H7 (cell line): ENCODE results near the gene DPT. TPM values are rescaled to one million over a fixed set of nuclear protein-coding genes. Genes with fewer than 3 reads are reported as not detected.

Experiments used
- DNase-seq: peaks from one replicate; pipeline ENCODE4 v3.0.0; 2012
- H3K27me3 ChIP-seq: 2 replicates; pipeline ENCODE4 v1.6.0; 2011; ENCODE audit warnings: mild to moderate bottlenecking, low read length; ENCODE audit not compliant: control insufficient read depth, insufficient read depth
- H3K36me3 ChIP-seq: replicated peaks from 2 replicates; pipeline ENCODE4 v1.5.1; 2011; ENCODE audit warnings: low read length; ENCODE audit not compliant: control insufficient read depth, insufficient read depth
- H3K4me3 ChIP-seq: 2 replicates; pipeline ENCODE4 v1.5.1; 2011; ENCODE audit warnings: low read depth, mild to moderate bottlenecking, control low read depth, low read length, moderate library complexity; ENCODE audit not compliant: insufficient read depth
- total RNA-seq: library from RNA; depleted of rRNA; stranded (reverse); fragments of >200 nt; shearing (Covaris generic); gene quantifications from 2 replicates; pipeline ENCODE4 v1.2.3, GENCODE V29; 2014

DPT gene
- total RNA-seq, 1 experiment from 2014 or later, result not detected

DNA sequence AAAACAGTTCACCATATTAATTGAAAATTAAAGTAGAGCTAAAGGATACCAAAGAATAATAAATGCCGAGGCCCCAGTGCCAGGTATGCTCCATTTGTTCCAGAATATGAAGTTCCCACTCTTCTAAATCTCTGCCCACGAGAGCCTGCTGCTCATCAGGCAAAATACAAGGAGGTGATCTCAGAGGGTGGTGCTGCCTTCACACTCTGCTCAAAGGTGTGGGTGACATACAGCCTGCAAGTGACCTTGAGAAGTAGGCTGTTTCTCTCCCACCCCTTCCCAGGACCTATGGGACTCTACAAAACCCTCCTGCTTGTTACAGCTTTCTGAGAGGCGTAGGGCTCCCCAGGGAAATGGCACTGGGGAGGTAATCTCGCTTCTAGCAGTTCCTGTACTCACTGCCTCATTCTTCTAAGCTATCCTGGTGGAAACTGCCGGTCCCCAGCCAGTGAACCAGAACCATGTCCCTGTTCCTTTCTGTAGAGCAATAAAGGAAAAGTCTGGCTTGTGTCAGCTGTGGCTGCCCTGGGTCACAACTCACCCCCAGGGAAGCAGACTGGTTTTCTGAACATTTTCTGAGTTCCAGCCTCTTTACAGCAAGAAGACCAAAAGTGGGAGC, 26.9 kb upstream of the DPT start:
- Histone ChIP-seq H3K36me3 (no peaks in the 10 kb centered on the region), H3K27me3 (no peaks in the 10 kb centered on the region), H3K4me3 (no peak overlapping the region)
- DNase-seq, result no peak

DNA sequence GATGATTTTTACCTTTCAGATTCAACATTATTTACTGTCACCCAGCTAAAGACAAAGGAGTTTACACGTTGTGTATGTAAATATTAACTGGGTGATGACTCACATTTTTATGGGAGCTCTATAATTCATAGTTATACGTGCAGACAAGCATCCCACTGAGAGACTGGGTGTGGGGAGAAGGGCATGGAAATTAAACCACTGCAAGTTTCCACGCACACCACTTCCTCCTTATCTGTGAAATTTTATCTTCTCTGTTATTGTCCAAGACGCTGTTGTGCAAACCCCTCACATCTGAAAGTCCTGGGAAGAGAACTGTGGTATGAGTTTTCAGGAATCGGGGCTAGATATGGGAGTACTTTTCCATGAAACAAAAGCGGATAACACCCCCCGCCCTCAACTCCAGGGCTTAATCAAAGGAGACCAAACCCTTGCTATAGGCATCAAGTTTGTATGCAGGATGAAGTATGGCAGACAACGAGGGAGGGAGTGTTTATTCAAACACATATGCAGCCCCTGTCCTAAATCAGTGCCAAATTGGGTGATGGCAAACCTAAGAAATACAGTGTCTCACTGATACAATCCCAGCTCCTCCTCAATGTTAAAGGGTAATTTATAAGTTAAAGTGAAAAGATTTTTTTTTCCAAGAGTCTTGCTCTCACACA, 23.3 kb upstream of the DPT start:
- no peaks in the 10 kb centered on the region for H3K27me3 ChIP-seq
- no peak overlapping the region for H3K4me3 ChIP-seq
- no peaks in the 10 kb centered on the region for H3K36me3 ChIP-seq
- DNase-seq, result no peak

DNA sequence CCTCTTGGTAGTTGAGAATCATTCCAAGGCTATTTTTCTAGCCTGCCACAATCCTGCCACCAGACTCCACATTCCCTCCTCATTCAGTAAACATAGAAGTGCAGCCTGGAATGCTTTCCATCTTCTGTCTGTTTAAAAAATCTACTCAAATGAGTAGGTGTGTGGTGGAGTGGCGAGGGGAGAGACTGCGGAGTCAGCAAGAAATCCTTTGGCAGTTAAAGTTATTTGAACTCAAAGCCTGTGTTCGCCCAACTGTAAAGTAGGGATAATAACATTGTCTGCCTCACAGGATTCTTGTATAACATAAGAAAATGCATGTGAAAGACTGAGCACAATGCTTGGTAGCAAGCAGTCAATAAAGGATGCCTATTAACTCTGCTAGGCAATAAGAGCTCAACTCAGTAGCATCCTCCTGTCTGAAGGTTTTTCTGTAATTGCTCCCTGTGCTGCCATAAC, 22.2 kb upstream of the DPT start:
- Histone ChIP-seq H3K4me3 (no peak overlapping the region), H3K27me3 (no peaks in the 10 kb centered on the region), H3K36me3 (no peaks in the 10 kb centered on the region)
- no peak for DNase-seq

DNA sequence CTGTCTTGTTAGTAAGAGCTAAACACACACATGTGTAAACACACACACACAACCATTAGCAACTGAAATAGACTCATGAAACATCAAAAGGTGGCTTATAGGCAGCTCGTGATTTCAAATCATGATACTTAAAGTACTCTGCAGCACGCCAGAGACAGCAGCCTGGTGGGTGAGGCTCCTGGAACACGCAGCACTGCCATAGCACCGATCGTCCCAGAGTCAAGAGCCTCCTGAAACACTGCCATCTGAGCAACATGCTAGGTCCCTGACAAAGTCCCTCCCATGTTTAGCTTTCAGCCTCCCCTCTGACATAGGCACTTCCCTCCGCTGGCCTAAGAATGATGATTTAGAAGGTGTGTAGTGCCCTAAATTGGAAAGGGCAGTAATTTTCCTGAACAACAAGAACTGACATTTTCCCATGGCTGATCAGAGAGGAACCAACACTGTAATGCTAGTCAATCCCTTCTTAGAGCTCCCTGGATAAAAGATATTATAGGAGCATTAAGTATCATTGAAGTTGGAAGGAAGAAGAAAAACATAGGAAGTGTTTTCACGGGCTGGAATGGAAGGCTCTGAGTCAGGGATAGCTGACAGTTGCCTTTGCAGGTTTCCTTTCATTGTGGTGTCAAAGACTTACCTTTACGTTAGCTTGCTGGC, 14.1 kb upstream of the DPT start:
- no peaks in the 10 kb centered on the region for H3K36me3 ChIP-seq
- no peaks in the 10 kb centered on the region for H3K27me3 ChIP-seq
- H3K4me3 ChIP-seq, result no peak overlapping the region
- DNase-seq, result no peak

- Histone ChIP-seq H3K27me3 (no peaks in the 10 kb centered on the region), H3K36me3 (no peaks in the 10 kb centered on the region), H3K4me3 (no peak overlapping the region)
- DNase-seq, result no peak
Measured at GRCh38 chr1:168742386-168742785, 13.4 kb upstream of the DPT start.

DNA sequence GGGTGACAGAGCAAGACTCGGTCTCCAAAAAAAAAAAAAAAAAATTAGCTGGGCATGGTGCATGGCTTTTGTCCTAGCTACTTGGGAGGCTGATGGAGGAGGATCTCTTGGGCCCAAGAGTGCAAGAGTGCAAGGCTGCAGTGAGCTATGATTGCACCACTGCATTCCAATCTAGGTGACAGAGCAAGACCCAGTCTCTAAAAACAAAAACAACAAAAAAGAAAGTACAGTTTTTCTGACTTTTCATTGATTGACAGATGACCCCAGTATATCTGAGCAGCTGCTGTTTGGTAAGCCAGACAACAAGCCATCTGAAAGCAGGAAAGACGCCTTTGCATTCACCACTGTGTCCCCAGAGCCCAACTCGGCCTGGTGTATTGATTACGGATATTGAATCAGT, 10.9 kb upstream of the DPT start:
- H3K27me3 ChIP-seq, result no peaks in the 10 kb centered on the region
- H3K36me3 ChIP-seq, result no peaks in the 10 kb centered on the region
- DNase-seq, result no peak
- no peak overlapping the region for H3K4me3 ChIP-seq

- Histone ChIP-seq H3K27me3 (no peaks in the 10 kb centered on the region), H3K36me3 (no peaks in the 10 kb centered on the region), H3K4me3 (no peak overlapping the region)
- DNase-seq, result no peak
Measured at GRCh38 chr1:168736520-168736919, 7.5 kb upstream of the DPT start.

DNA sequence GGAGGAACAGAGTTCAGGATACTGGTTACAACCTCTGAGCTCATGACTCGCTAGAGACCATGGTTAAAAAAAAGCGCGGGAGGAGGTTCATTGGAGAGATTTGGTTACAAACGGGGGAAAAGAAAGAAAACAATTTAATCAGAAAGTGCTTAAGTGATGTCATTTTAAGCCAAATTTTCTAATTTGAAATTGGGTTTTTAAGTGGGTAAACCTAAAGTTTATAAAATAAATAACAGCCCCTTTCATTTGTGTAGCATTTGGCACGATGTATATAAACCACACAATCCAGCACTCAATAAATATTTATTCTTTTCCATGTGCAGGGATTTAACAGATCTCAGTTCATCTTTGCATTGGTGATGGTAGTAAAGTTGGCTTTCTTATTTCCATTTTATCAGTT, 7.0 kb upstream of the DPT start:
- DNase-seq, result no peak
- Histone ChIP-seq H3K27me3 (no peaks in the 10 kb centered on the region), H3K4me3 (no peak overlapping the region), H3K36me3 (no peaks in the 10 kb centered on the region)

DNA sequence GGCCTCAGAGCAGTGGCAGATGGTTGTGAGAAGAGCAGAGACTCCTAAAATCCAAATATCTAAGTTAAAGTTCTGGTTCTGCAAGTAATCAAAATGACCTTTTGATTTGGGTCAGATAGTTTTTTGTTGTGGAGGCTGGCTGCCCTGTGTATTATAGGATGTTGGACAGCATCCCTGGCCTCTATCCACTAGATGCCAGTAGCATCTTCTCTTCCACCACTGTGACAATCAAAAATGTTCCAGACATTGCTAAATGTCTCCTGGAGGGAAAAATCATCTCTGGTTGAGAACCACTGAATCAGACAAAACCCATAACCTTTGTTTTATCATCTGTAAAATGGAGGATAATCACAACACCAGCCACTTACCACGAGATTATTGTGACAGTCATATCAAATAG, 5.9 kb upstream of the DPT start:
- no peak overlapping the region for H3K4me3 ChIP-seq
- no peaks in the 10 kb centered on the region for H3K36me3 ChIP-seq
- DNase-seq, result no peak

DNA sequence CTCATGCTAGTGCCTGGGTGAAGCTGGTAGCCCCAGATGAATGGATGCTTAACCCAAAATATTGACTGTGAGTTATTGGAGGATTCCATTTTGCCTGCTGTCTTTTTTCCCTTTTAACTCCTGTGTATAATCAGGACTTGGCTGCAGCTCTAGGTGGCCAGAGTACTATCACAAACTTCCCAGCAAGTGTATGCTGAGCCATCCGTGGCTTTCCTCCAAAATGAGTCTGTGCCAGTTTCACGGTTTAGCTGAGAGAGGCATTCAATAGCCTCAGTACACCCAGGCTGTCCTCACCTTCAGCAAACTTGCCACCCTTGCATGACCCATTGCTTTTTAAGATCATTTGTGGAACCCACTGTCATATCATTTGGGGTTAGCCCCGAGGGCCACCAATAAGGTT, 5.3 kb upstream of the DPT start:
- Histone ChIP-seq H3K4me3 (no peak overlapping the region), H3K27me3 (no peaks in the 10 kb centered on the region), H3K36me3 (no peaks in the 10 kb centered on the region)
- no peak for DNase-seq

More for the DNA sequence above, 5.9 kb upstream of the DPT start:
- H3K27me3 ChIP-seq, result no peaks in the 10 kb centered on the region

GRCh38 chr1:168733241-168733640, 4.2 kb upstream of the DPT start:
- Histone ChIP-seq H3K36me3 (no peaks in the 10 kb centered on the region), H3K27me3 (no peaks in the 10 kb centered on the region), H3K4me3 (no peak overlapping the region)
- no peak for DNase-seq

- Histone ChIP-seq H3K4me3 (no peak overlapping the region), H3K36me3 (no peaks in the 10 kb centered on the region), H3K27me3 (no peaks in the 10 kb centered on the region)
- DNase-seq, result no peak
Measured at GRCh38 chr1:168732736-168733135, 3.7 kb upstream of the DPT start.

- Histone ChIP-seq H3K27me3 (no peaks in the 10 kb centered on the region), H3K4me3 (no peak overlapping the region), H3K36me3 (no peaks in the 10 kb centered on the region)
- no peak for DNase-seq
Measured at GRCh38 chr1:168731244-168731953, 2.4 kb upstream of the DPT start.

DNA sequence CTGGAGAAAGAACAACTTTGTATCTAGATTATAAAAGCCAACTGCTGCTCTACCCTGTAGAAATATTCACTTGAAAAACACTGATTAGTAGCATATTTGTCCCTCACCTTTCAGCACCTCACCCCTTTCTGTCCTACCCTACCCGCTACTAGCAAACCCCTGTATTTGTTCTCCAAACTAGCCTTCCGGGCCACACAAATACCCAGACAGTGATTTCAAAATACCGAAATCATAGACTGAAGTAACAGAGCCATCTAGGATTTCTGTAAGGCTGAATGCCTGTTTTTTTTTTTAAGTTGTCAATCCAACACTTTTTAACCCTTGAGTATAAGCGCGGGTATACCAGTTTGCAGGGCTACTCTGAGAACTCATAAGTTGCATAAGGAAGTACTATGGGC, 398 bp upstream of the DPT start:
- DNase-seq, result no peak
- Histone ChIP-seq H3K4me3 (no peak overlapping the region), H3K27me3 (no peaks in the 10 kb centered on the region), H3K36me3 (no peaks in the 10 kb centered on the region)

DNA sequence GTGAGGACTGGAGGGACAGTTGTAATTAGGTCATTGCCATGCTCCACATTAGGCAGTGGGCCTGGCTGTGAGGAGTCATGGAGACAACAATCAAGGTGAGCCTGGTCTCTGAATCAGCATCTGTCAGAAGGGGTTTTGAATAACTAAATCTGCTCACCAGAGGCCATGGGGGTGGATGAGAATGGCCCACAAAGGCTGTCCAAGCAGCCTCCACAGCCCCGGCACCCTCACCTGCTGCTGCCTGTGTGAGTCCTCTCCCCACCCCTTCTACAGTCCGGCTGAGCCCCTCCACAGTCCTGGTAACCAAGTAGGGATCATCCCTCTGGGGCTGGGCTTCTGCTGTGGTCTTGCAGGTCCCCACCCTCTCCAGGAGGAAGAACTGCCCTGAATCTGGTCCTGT, 2.3 kb downstream of the DPT start:
- no peak for DNase-seq
- Histone ChIP-seq H3K4me3 (no peak overlapping the region), H3K27me3 (no peaks in the 10 kb centered on the region), H3K36me3 (no peaks in the 10 kb centered on the region)
